Muscle layer of duodenum (tissue), 2 donors: ENCODE measurements around the gene SORCS2.

Source experiments
- H3K27ac ChIP-seq: one replicate; pipeline ENCODE4 v1.7.0; 2013; ENCODE audit warnings: mild to moderate bottlenecking, low read length
- H3K27me3 ChIP-seq: one replicate; pipeline ENCODE4 v1.7.0; 2013; ENCODE audit warnings: low read depth, mild to moderate bottlenecking, control low read depth, low read length
- H3K36me3 ChIP-seq, 2 donors: one replicate each; pipeline ENCODE4 v1.7.0; 2013; ENCODE audit warnings: low read length in 2 of 2, control low read depth in 1 of 2, mild to moderate bottlenecking in 1 of 2; ENCODE audit not compliant: insufficient read depth in 2 of 2, control insufficient read depth in 1 of 2
- H3K4me1 ChIP-seq, 2 donors: one replicate each; pipeline ENCODE4 v1.7.0; 2013; ENCODE audit warnings: low read length in 2 of 2, mild to moderate bottlenecking in 2 of 2, control low read depth in 1 of 2, moderate library complexity in 1 of 2; ENCODE audit not compliant: insufficient read depth in 2 of 2, control insufficient read depth in 1 of 2
- H3K4me3 ChIP-seq, 2 donors: one replicate each; pipeline ENCODE4 v1.7.0; 2013; ENCODE audit warnings: low read length in 2 of 2, low read depth in 1 of 2, mild to moderate bottlenecking in 1 of 2
- H3K9me3 ChIP-seq, 2 donors: one replicate each; pipeline ENCODE4 v1.7.0; 2013; ENCODE audit warnings: low read length in 2 of 2, control low read depth in 1 of 2, mild to moderate bottlenecking in 1 of 2; ENCODE audit not compliant: control insufficient read depth in 1 of 2
- donor health status: healthy.

Gene SORCS2

GRCh38 chr4:7458477-7458876 is 266.1 kb downstream of the SORCS2 start:
- H3K36me3 ChIP-seq = no peaks in the 10 kb centered on the region
- no peak overlapping the region for H3K4me3 ChIP-seq
- H3K27ac ChIP-seq = no peak overlapping the region
- H3K4me1 ChIP-seq = peaks cover 0 to 16% of the 10 kb centered on the region in 2 donors
- no peaks in the 10 kb centered on the region for H3K27me3 ChIP-seq
- no peaks in the 10 kb centered on the region for H3K9me3 ChIP-seq

GRCh38 chr4:7459471-7459870 is 267.1 kb downstream of the SORCS2 start:
- Histone ChIP-seq H3K9me3 (no peaks in the 10 kb centered on the region), H3K27me3 (no peaks in the 10 kb centered on the region), H3K4me1 (peaks cover 0 to 18% of the 10 kb centered on the region in 2 donors), H3K27ac (no peak overlapping the region), H3K4me3 (no peak overlapping the region), H3K36me3 (no peaks in the 10 kb centered on the region)

GRCh38 chr4:7460566-7460965 is 268.2 kb downstream of the SORCS2 start:
- Histone ChIP-seq H3K4me1 (peaks cover 0 to 18% of the 10 kb centered on the region in 2 donors), H3K9me3 (no peaks in the 10 kb centered on the region), H3K36me3 (no peaks in the 10 kb centered on the region), H3K27me3 (no peaks in the 10 kb centered on the region), H3K4me3 (no peak overlapping the region), H3K27ac (no peak overlapping the region)

GRCh38 chr4:7461230-7461629 is 268.9 kb downstream of the SORCS2 start:
- no peaks in the 10 kb centered on the region for H3K9me3 ChIP-seq
- no peaks in the 10 kb centered on the region for H3K27me3 ChIP-seq
- H3K4me3 ChIP-seq = no peak overlapping the region
- no peaks in the 10 kb centered on the region for H3K36me3 ChIP-seq
- H3K27ac ChIP-seq = no peak overlapping the region
- peaks cover 0 to 18% of the 10 kb centered on the region in 2 donors for H3K4me1 ChIP-seq

GRCh38 chr4:7462509-7462971 is 270.2 kb downstream of the SORCS2 start:
- Histone ChIP-seq H3K36me3 (no peaks in the 10 kb centered on the region), H3K4me3 (no peak overlapping the region), H3K9me3 (no peaks in the 10 kb centered on the region), H3K27ac (no peak overlapping the region), H3K27me3 (no peaks in the 10 kb centered on the region), H3K4me1 (peaks cover 0 to 18% of the 10 kb centered on the region in 2 donors)

- no peaks in the 10 kb centered on the region for H3K27me3 ChIP-seq
- H3K36me3 ChIP-seq = no peaks in the 10 kb centered on the region
- H3K27ac ChIP-seq = no peak overlapping the region
- H3K4me3 ChIP-seq = no peak overlapping the region
- H3K4me1 ChIP-seq = peaks cover 0 to 18% of the 10 kb centered on the region in 2 donors
- no peaks in the 10 kb centered on the region for H3K9me3 ChIP-seq
Measured at GRCh38 chr4:7463566-7464258, 271.4 kb downstream of the SORCS2 start.

- no peak overlapping the region for H3K4me3 ChIP-seq
- no peaks in the 10 kb centered on the region for H3K9me3 ChIP-seq
- H3K27ac ChIP-seq = no peak overlapping the region
- peaks cover 0 to 18% of the 10 kb centered on the region in 2 donors for H3K4me1 ChIP-seq
- H3K36me3 ChIP-seq = no peaks in the 10 kb centered on the region
- H3K27me3 ChIP-seq = no peaks in the 10 kb centered on the region
Measured at GRCh38 chr4:7464259-7464655, 271.9 kb downstream of the SORCS2 start.

GRCh38 chr4:7465017-7465416 is 272.7 kb downstream of the SORCS2 start:
- Histone ChIP-seq H3K36me3 (no peaks in the 10 kb centered on the region), H3K27me3 (no peaks in the 10 kb centered on the region), H3K4me1 (peaks cover 0 to 18% of the 10 kb centered on the region in 2 donors), H3K27ac (no peak overlapping the region), H3K9me3 (no peaks in the 10 kb centered on the region), H3K4me3 (no peak overlapping the region)

GRCh38 chr4:7466215-7466614 is 273.9 kb downstream of the SORCS2 start:
- no peaks in the 10 kb centered on the region for H3K27me3 ChIP-seq
- H3K27ac ChIP-seq = no peak overlapping the region

GRCh38 chr4:7466904-7467303 is 274.6 kb downstream of the SORCS2 start:
- Histone ChIP-seq H3K36me3 (no peaks in the 10 kb centered on the region), H3K9me3 (no peaks in the 10 kb centered on the region), H3K4me1 (peaks cover 0 to 18% of the 10 kb centered on the region in 2 donors), H3K27ac (no peak overlapping the region), H3K4me3 (no peak overlapping the region), H3K27me3 (no peaks in the 10 kb centered on the region)

More at GRCh38 chr4:7466215-7466614, 273.9 kb downstream of the SORCS2 start:
- Histone ChIP-seq H3K36me3 (no peaks in the 10 kb centered on the region), H3K9me3 (no peaks in the 10 kb centered on the region), H3K4me3 (no peak overlapping the region), H3K4me1 (peaks cover 0 to 18% of the 10 kb centered on the region in 2 donors)

GRCh38 chr4:7467471-7467870 is 275.1 kb downstream of the SORCS2 start:
- Histone ChIP-seq H3K27me3 (no peaks in the 10 kb centered on the region), H3K36me3 (no peaks in the 10 kb centered on the region), H3K4me3 (no peak overlapping the region), H3K27ac (no peak overlapping the region), H3K4me1 (peaks cover 0 to 12% of the 10 kb centered on the region in 2 donors), H3K9me3 (no peaks in the 10 kb centered on the region)

GRCh38 chr4:7469023-7469422 is 276.7 kb downstream of the SORCS2 start:
- Histone ChIP-seq H3K27ac (no peak overlapping the region), H3K27me3 (no peaks in the 10 kb centered on the region), H3K4me1 (no peaks in the 10 kb centered on the region), H3K9me3 (no peaks in the 10 kb centered on the region), H3K36me3 (no peaks in the 10 kb centered on the region), H3K4me3 (no peak overlapping the region)
